Measurements from ENCODE around the gene SLC12A8. TPM values are rescaled to one million over a fixed set of nuclear protein-coding genes. Genes with fewer than 3 reads are reported as not detected.

Gene SLC12A8
- total RNA-seq, 1 donor from 2014 or later: 0.58 TPM

GRCh38 chr3:125189378-125190165, 23.0 kb downstream of the SLC12A8 start:
- ChIA-PET CTCF (no interaction called here), POLR2A (no interaction called here)
- ATAC-seq (ENCODE audit: low read depth): no peak
- intact Hi-C loops (cut with micrococcal nuclease): no loop called here
- TF ChIP-seq CTCF (IDR thresholded peaks at IDR 0.05): no peak
- Mint-ChIP-seq H3K4me3 (no peak overlapping the region), H3K27me3 (no peaks in the 10 kb centered on the region), H3K27ac (no peak overlapping the region), H3K36me3 (ENCODE audit: low read depth) (no peaks in the 10 kb centered on the region), H3K4me1 (peaks cover 14% of the 10 kb centered on the region), H3K9me3 (no peaks in the 10 kb centered on the region)
- DNase-seq: no peak

GRCh38 chr3:125188955-125189354, 23.6 kb downstream of the SLC12A8 start:
- ChIA-PET POLR2A (no interaction called here), CTCF (no interaction called here)
- no peak overlapping the region for H3K27ac Mint-ChIP-seq
- ATAC-seq (ENCODE audit: low read depth): no peak
- TF ChIP-seq CTCF (IDR thresholded peaks at IDR 0.05): no peak
- no peak for DNase-seq
- intact Hi-C loops (cut with micrococcal nuclease): no loop called here
- H3K9me3 Mint-ChIP-seq: no peaks in the 10 kb centered on the region
- H3K36me3 Mint-ChIP-seq (ENCODE audit: low read depth): no peaks in the 10 kb centered on the region
- no peaks in the 10 kb centered on the region for H3K27me3 Mint-ChIP-seq
- H3K4me1 Mint-ChIP-seq: peaks cover 14% of the 10 kb centered on the region
- no peak overlapping the region for H3K4me3 Mint-ChIP-seq

- DNase-seq (no peak), ATAC-seq (ENCODE audit: low read depth) (no peak)
- H3K27me3 Mint-ChIP-seq: no peaks in the 10 kb centered on the region
- no peaks in the 10 kb centered on the region for H3K9me3 Mint-ChIP-seq
- TF ChIP-seq CTCF (IDR thresholded peaks at IDR 0.05): no peak
- CTCF ChIA-PET: no interaction called here
- peaks cover 11% of the 10 kb centered on the region for H3K4me1 Mint-ChIP-seq
- POLR2A ChIA-PET: no interaction called here
- no peak overlapping the region for H3K27ac Mint-ChIP-seq
- H3K4me3 Mint-ChIP-seq: no peak overlapping the region
- intact Hi-C loops (cut with micrococcal nuclease): no loop called here
- H3K36me3 Mint-ChIP-seq (ENCODE audit: low read depth): no peaks in the 10 kb centered on the region
Measured at GRCh38 chr3:125187599-125187910, 25.0 kb downstream of the SLC12A8 start.

GRCh38 chr3:125186800-125187598, 25.5 kb downstream of the SLC12A8 start:
- Mint-ChIP-seq H3K4me3 (no peak overlapping the region), H3K4me1 (peaks cover 5% of the 10 kb centered on the region), H3K9me3 (no peaks in the 10 kb centered on the region), H3K27ac (no peak overlapping the region), H3K27me3 (no peaks in the 10 kb centered on the region), H3K36me3 (ENCODE audit: low read depth) (no peaks in the 10 kb centered on the region)
- intact Hi-C loops (cut with micrococcal nuclease): no loop called here
- ChIA-PET POLR2A (no interaction called here), CTCF (no interaction called here)
- no peak for TF ChIP-seq CTCF (IDR thresholded peaks at IDR 0.05)
- DNase-seq: no peak
- ATAC-seq (ENCODE audit: low read depth): no peak

- ATAC-seq (ENCODE audit: low read depth) (no peak), DNase-seq (no peak)
- intact Hi-C loops (cut with micrococcal nuclease): no loop called here
- ChIA-PET POLR2A (no interaction called here), CTCF (no interaction called here)
- Mint-ChIP-seq H3K27me3 (no peaks in the 10 kb centered on the region), H3K4me1 (peaks cover 3% of the 10 kb centered on the region), H3K27ac (no peak overlapping the region), H3K9me3 (no peaks in the 10 kb centered on the region), H3K36me3 (ENCODE audit: low read depth) (no peaks in the 10 kb centered on the region), H3K4me3 (no peak overlapping the region)
- no peak for TF ChIP-seq CTCF (IDR thresholded peaks at IDR 0.05)
Measured at GRCh38 chr3:125186261-125186787, 26.2 kb downstream of the SLC12A8 start.
